DMS 273 treated with DMSO at 0.1 percent for 48 hours (cell line): ENCODE results near the gene GTF3C1.
"Not testable (repeated sequence)": the region's sequence is repeated elsewhere in the genome, so short reads cannot be mapped to it uniquely, and the experiment has no call there.

Experiments used
- DNase-seq: peaks from one replicate; lab custom pipeline; 2025; lab: John Stamatoyannopoulos, UW

The GTF3C1 gene, protein sequence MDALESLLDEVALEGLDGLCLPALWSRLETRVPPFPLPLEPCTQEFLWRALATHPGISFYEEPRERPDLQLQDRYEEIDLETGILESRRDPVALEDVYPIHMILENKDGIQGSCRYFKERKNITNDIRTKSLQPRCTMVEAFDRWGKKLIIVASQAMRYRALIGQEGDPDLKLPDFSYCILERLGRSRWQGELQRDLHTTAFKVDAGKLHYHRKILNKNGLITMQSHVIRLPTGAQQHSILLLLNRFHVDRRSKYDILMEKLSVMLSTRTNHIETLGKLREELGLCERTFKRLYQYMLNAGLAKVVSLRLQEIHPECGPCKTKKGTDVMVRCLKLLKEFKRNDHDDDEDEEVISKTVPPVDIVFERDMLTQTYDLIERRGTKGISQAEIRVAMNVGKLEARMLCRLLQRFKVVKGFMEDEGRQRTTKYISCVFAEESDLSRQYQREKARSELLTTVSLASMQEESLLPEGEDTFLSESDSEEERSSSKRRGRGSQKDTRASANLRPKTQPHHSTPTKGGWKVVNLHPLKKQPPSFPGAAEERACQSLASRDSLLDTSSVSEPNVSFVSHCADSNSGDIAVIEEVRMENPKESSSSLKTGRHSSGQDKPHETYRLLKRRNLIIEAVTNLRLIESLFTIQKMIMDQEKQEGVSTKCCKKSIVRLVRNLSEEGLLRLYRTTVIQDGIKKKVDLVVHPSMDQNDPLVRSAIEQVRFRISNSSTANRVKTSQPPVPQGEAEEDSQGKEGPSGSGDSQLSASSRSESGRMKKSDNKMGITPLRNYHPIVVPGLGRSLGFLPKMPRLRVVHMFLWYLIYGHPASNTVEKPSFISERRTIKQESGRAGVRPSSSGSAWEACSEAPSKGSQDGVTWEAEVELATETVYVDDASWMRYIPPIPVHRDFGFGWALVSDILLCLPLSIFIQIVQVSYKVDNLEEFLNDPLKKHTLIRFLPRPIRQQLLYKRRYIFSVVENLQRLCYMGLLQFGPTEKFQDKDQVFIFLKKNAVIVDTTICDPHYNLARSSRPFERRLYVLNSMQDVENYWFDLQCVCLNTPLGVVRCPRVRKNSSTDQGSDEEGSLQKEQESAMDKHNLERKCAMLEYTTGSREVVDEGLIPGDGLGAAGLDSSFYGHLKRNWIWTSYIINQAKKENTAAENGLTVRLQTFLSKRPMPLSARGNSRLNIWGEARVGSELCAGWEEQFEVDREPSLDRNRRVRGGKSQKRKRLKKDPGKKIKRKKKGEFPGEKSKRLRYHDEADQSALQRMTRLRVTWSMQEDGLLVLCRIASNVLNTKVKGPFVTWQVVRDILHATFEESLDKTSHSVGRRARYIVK (N-terminal part only)

GRCh38 chr16:27549746-27550581, at the start of gene GTF3C1, which contains the start of gene KATNIP:
TSS of gene GTF3C1 (minus strand) at chr16:27549913. CDS start at chr16:27549890, 23 bp downstream.
TSS of gene KATNIP (plus strand) at chr16:27550144. CDS start at chr16:27550171, 27 bp downstream.
- DNase-seq, result peak; percentile 96

DNA sequence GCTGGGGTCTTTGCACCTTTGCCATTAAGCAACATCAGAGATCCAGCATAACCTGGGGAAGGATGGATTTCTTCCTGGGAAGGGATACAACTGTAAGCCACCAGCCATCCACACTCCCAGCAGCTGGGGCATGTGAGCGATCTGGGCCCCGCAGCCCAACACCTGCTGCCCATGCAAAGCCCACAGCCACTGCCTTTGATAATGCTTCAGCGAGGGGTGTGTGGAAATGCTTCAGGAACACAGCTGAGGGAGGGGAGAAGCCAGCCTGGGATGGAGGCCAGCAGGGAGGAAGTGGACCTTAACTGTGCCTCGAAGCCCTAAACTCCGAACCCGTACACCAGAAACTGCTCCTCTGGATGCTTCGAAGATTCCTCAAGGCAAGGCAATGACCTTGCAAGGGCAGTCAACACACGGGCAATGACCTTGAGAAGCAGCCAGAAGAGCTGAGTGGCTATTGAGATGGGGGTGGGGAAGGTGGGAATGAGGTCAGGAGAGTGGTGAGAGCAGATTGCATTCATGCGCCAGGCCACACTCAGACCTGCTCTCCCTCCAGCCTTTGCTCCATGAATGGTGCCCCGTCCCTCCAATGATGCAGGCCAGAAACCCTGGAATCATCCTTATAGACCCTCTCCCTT, 49.3 kb upstream of the GTF3C1 start:
- DNase-seq, result no peak

DNA sequence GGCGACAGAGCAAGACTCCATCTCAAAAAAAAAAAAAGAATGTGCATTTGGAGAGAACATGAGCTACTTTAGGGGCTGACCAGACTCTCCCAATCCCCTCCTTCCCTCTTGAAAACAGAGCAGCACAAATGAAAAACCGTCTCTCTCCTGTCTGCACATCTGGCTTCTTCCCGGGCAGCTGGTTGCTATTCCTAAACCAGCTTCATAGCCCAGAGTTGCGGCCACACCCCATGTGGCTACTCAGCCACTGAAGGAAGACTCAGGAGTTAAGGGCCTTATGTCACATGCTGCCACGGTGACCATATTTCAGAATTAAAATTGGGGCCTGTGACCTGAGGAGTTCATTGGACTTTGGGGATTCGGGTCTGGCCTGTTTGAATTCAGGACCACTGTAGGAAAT, 48.5 kb upstream of the GTF3C1 start:
- no peak for DNase-seq

GRCh38 chr16:27597361-27597760, 47.6 kb upstream of the GTF3C1 start:
- DNase-seq, result no peak

DNA sequence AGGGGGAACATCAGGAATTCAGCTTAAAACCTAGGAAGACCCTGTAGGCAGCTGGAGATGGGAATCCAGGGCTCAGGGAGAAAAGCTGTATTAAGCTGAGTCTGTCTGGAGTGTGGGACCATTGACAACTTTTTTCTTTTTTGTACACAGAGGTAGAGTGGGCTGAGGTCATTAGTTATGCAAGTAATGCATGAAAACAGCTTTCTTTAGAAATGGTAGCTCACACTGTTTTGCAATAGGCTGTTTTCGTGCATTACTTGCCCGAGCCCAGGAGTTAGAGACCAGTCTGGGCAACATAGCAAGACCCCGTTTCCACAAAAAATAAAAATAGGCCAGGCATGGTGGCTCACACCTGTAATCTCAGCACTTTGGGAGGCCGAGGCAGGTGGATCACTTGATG, 46.7 kb upstream of the GTF3C1 start:
- DNase-seq, result no peak

DNA sequence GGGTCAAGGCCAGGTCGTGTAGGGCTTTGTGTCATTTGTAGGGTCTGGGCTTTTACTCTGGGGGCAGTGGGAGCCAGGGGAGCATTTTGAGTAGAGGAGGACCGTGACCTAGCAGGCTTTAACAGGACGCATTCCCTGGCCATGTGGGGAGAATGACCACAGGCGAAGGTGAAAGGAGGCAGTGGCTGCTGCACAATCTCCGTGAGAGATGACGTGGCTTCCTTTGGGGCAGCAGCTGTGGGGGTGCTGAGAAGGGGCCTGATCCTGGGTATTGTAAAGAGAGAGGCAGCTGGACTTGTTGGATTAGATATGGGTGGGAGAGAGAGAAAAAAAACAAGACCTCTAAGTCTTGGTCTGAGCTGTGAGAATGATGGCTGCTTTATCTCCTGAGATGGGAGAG, 46.3 kb upstream of the GTF3C1 start:
- no peak for DNase-seq

- DNase-seq, result no peak
These were observed 45.8 kb upstream of the GTF3C1 start for GRCh38 chr16:27595475-27595874.

DNA sequence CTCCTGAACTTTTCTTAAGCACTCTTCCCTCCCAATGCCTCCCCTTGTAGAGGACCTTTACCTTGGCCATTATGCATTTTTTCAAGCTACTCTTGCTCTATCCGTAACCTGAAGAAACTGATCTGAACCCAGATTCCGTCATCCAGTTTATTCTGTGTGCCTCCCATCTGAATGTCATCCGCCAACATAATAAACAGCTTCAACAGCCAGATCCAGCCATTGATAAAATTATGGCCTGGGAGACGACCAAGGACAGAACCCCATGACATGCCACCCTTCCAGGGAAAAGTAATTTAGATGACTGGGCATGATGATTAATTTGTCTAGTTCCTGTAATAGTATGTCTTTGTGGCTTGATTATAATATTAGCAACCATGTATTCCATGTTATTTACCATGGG, 42.1 kb upstream of the GTF3C1 start:
- DNase-seq, result no peak

DNA sequence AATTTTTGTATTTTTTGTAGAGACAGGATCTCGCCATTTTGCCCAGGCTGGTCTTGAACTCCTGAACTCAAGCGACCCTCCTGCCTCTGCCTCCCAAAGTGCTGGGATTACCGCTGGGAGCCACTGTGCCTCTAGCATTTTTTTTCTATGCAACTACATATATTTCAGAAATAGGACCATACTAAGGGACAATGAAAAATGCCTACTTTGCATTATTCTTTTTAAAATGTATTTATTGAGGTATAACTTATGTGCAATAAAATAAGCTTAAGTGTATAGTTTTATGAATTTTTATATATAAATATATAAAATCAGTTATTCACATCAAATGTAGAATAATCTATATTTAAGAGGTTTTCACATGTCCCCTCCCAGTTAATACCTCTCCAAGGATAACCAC, 38.3 kb upstream of the GTF3C1 start:
- DNase-seq, result no peak

DNA sequence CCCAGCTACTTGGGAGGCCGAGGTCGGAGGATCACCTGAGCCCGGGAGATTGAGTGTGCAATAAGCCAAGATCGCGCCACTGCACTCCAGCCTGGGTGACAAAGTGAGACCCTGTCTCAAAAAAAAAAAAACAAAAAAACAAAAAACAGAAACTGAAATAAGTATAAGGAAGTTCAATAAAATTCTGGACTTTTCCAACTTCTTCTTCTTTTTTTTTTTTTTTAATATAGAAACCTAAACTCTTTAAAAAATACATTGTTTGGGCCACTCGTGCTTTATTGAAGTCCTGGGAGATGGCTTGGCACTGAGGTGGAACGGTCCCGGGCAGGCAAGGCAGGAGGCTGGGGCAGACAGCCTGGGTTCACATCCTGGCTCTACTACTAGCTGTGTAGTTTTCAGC, 37.0 kb upstream of the GTF3C1 start:
- no peak for DNase-seq

DNA sequence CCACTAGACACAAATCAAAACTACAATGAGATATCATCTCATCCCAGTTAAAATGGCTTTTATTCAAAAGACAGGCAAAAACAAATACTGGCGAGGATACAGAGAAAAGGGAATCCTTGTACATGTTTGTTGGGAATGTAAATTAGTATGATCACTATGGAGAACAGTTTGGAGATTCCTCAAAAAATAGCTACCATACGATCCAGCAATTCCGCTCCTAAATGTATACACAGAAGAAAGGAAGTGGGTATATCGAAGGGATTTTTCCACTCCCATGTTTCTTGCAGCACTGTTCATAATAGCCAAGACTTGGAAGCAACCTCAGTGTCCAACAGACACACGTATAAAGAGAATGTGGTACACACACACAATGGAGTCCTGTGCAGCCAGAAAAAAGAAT, 35.5 kb upstream of the GTF3C1 start:
- DNase-seq, result no peak

- DNase-seq, result no peak
These were observed 33.9 kb upstream of the GTF3C1 start for GRCh38 chr16:27583634-27584033.

- no peak for DNase-seq
These were observed 33.2 kb upstream of the GTF3C1 start for GRCh38 chr16:27582883-27583282.

DNA sequence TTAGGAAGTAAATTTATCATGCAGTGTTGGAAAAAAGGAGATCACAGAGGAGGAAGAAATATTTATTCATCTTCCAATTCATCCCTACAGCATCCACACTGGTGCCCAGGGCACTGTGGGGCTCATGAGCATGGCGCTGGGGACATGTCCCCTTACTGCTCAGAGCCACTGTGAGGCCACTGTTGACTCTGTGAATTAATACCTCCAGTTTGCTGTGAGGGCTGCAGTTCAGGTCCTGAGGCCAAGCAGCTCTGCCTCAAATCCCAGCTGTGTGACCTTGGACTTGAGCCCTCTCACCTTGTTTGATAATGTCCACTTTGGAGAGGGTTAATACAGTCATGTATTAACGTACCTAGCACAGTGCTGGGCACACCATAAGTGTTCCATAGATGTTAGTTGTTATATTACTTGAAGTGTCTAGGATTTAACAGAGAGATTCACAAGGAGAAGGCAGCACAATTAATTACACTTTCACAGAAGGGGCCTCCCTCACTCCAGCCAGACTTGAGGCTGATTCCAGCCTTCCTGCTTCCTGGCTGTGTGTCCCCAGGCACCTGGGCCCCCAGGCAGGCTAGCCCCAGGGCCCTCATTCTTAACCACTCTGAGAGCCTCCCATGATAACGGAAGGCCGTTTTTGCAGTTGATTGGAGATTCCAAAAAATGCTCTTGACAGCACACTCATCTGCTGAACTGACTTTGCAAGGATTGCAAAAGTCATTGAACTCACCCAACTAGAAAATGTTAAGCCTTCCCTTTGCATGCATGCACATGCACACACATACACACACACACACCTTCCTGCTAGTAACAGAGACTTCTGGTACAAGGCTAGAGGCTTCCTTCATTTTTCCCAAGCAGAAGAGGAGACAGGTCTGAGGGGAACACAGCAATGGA, 29.6 kb upstream of the GTF3C1 start:
- no peak for DNase-seq

- DNase-seq, result no peak
These were observed 27.0 kb upstream of the GTF3C1 start for GRCh38 chr16:27576729-27577128.

- no peak for DNase-seq
These were observed 23.0 kb upstream of the GTF3C1 start for GRCh38 chr16:27572711-27573110.

- DNase-seq, result no peak
These were observed 22.0 kb upstream of the GTF3C1 start for GRCh38 chr16:27571433-27572326.

DNA sequence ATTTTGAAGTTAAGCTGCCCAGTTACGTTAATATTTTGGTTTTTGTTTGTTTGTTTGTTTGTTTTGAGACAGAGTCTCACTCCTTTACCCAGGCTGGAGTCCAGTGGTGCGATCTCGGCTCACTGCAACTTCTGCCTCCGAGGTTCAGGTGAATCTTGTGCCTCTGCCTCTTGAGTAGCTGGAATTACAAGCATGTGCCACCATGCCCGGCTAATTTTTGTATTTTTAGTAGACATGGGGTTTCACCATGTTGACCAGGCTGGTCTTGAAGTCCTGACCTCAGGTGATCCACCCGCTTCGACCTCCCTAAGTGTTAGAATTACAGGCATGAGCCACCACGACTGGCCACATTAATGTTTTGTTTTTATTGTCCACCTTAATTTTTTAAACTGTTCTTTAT, 21.3 kb upstream of the GTF3C1 start:
- DNase-seq, result not testable (repeated sequence)

DNA sequence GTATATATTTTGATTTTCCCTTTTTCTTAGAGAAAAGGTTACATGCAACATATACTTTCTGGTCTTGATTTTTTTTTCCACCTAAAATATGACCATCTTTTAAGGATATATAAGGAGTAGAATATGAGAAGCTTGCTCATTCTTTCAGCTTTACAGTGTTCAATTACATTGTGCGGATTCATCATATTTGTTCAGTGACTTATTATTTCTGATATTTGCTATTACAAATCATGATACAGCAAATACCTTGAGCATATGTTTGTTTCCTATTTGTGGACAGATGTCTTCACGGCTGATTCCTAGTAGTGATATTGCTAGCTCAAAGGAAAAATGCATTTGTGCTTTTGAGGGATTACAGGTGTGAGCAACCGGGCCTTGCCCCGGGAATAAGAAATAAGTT, 18.4 kb upstream of the GTF3C1 start:
- DNase-seq, result no peak
